ENCODE measurements around the gene LRRN2.

Gene LRRN2

DNA sequence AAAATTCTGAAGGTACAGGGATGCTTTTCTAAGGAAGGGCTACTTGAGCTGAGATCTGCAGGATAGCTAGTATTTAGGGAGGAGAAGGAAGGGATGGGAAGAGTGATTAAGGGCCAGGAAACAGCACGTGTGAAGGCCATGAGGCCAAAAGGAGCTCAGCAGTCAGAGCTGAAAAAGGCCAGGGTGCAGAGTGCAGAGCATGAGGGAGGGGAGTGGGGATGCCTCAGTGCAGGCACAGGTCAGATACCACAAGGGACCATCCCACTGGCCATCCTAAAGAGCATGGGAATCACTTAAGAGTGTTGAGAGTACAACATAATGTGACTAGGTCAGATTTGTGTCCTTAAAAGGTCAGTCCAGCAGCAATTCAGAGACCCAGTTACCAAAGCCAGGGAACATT, 16.0 kb downstream of the LRRN2 start:
- no peak for ATAC-seq
- no peak for TF ChIP-seq ZFP30 (CRISPR knock-in tag; IDR thresholded peaks at IDR 0.05)
- no peak for TF ChIP-seq PATZ1 (CRISPR knock-in tag; IDR thresholded peaks at IDR 0.05; ENCODE audit: borderline replicate concordance)
- TF ChIP-seq OSR1 (CRISPR knock-in tag; IDR thresholded peaks at IDR 0.05) = no peak
- TF ChIP-seq BACH2 (CRISPR knock-in tag; IDR thresholded peaks at IDR 0.05; ENCODE audit: borderline replicate concordance) = no peak
- TF ChIP-seq ISL1 (CRISPR knock-in tag; IDR thresholded peaks at IDR 0.05) = no peak
- TF ChIP-seq SNAI2 (CRISPR knock-in tag; IDR thresholded peaks at IDR 0.05) = no peak
- TF ChIP-seq, protein P1, sequence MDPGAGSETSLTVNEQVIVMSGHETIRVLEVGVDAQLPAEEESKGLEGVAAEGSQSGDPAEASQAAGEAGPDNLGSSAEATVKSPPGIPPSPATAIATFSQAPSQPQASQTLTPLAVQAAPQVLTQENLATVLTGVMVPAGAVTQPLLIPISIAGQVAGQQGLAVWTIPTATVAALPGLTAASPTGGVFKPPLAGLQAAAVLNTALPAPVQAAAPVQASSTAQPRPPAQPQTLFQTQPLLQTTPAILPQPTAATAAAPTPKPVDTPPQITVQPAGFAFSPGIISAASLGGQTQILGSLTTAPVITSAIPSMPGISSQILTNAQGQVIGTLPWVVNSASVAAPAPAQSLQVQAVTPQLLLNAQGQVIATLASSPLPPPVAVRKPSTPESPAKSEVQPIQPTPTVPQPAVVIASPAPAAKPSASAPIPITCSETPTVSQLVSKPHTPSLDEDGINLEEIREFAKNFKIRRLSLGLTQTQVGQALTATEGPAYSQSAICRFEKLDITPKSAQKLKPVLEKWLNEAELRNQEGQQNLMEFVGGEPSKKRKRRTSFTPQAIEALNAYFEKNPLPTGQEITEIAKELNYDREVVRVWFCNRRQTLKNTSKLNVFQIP (CRISPR knock-in tag; IDR thresholded peaks at IDR 0.05; ENCODE audit: borderline replicate concordance, low read depth) = no peak
- no peak for TF ChIP-seq TOX (CRISPR knock-in tag; IDR thresholded peaks at IDR 0.05; ENCODE audit: borderline replicate concordance)
- TF ChIP-seq, protein P2, sequence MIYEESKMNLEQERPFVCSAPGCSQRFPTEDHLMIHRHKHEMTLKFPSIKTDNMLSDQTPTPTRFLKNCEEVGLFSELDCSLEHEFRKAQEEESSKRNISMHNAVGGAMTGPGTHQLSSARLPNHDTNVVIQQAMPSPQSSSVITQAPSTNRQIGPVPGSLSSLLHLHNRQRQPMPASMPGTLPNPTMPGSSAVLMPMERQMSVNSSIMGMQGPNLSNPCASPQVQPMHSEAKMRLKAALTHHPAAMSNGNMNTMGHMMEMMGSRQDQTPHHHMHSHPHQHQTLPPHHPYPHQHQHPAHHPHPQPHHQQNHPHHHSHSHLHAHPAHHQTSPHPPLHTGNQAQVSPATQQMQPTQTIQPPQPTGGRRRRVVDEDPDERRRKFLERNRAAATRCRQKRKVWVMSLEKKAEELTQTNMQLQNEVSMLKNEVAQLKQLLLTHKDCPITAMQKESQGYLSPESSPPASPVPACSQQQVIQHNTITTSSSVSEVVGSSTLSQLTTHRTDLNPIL (CRISPR knock-in tag; IDR thresholded peaks at IDR 0.05; ENCODE audit: low read depth) = no peak
- TF ChIP-seq ZNF70 (CRISPR knock-in tag; IDR thresholded peaks at IDR 0.05) = no peak
- no peak for TF ChIP-seq RARB (CRISPR knock-in tag; IDR thresholded peaks at IDR 0.05)
- no peak for TF ChIP-seq ARNTL (CRISPR knock-in tag; IDR thresholded peaks at IDR 0.05; ENCODE audit: borderline replicate concordance, low read depth)

DNA sequence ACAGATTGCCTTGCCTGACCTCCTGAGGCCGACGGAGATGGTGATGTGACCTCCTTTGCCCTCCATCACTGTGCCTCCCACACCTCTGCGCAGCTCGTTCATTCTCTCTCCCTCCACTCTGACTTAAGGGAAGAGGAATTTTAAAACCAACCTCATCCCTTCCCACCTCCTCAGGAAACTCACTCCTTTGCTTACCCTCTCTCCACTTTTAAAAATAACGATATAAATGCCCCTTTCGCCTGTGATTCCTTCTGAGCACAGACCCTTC, 21.2 kb downstream of the LRRN2 start:
- ATAC-seq = no peak
- TF ChIP-seq ZNF8 (CRISPR knock-in tag; IDR thresholded peaks at IDR 0.05) (no peak), TCF4 (CRISPR knock-in tag; IDR thresholded peaks at IDR 0.05; ENCODE audit: borderline replicate concordance) (no peak), ZFP3 (CRISPR knock-in tag; IDR thresholded peaks at IDR 0.05) (no peak), ESRRG (CRISPR knock-in tag; IDR thresholded peaks at IDR 0.05) (no peak), ZNF565 (CRISPR knock-in tag; conservative IDR thresholded peaks at IDR 0.05; ENCODE audit: low read depth) (no peak), RARB (CRISPR knock-in tag; IDR thresholded peaks at IDR 0.05) (no peak), ZNF70 (CRISPR knock-in tag; IDR thresholded peaks at IDR 0.05) (no peak), CSDC2 (CRISPR knock-in tag; IDR thresholded peaks at IDR 0.05) (no peak)

- TF ChIP-seq TSHZ2 (CRISPR knock-in tag; IDR thresholded peaks at IDR 0.05) (no peak), TOX (CRISPR knock-in tag; IDR thresholded peaks at IDR 0.05; ENCODE audit: borderline replicate concordance) (no peak), BACH2 (CRISPR knock-in tag; IDR thresholded peaks at IDR 0.05; ENCODE audit: borderline replicate concordance) (no peak), PPARA (CRISPR knock-in tag; IDR thresholded peaks at IDR 0.05; ENCODE audit: borderline replicate concordance) (no peak), ZNF8 (CRISPR knock-in tag; IDR thresholded peaks at IDR 0.05) (no peak), SNAI2 (CRISPR knock-in tag; IDR thresholded peaks at IDR 0.05) (no peak), TCF4 (CRISPR knock-in tag; IDR thresholded peaks at IDR 0.05; ENCODE audit: borderline replicate concordance) (no peak), PATZ1 (CRISPR knock-in tag; IDR thresholded peaks at IDR 0.05; ENCODE audit: borderline replicate concordance) (no peak), OSR1 (CRISPR knock-in tag; IDR thresholded peaks at IDR 0.05) (no peak), ISL1 (CRISPR knock-in tag; IDR thresholded peaks at IDR 0.05) (no peak), ZNF70 (CRISPR knock-in tag; IDR thresholded peaks at IDR 0.05) (no peak), ZFP3 (CRISPR knock-in tag; IDR thresholded peaks at IDR 0.05) (no peak)
- TF ChIP-seq, protein P1 (CRISPR knock-in tag; IDR thresholded peaks at IDR 0.05; ENCODE audit: borderline replicate concordance, low read depth) = no peak
- TF ChIP-seq, protein P2 (CRISPR knock-in tag; IDR thresholded peaks at IDR 0.05; ENCODE audit: low read depth) = no peak
- ATAC-seq = no peak
Observed at GRCh38 chr1:204663644-204664383, 21.7 kb downstream of the LRRN2 start.

Data from SK-N-SH treated with all-trans-retinoic acid at 6 μM for 48 hours (cell line).